C4-2B (cell line): ENCODE data around the gene NUP43.
A peak's percentile ranks its signal among the peaks of the same experiment; 100 is the strongest.

Experiments used
- H3K27ac ChIP-seq: fragments of 450-650 bp; 2 replicates; pipeline ENCODE4 v1.5.1; 2017
- CTCF ChIP-seq: fragments of 450-650 bp; conservative IDR thresholded peaks from 2 replicates; pipeline ENCODE4 v1.5.1; 2017; ENCODE audit warnings: mild to moderate bottlenecking
- ZFX ChIP-seq: fragments of 450-650 bp; IDR thresholded peaks from 2 replicates; pipeline ENCODE4 v1.6.1; 2017

The NUP43 gene

DNA sequence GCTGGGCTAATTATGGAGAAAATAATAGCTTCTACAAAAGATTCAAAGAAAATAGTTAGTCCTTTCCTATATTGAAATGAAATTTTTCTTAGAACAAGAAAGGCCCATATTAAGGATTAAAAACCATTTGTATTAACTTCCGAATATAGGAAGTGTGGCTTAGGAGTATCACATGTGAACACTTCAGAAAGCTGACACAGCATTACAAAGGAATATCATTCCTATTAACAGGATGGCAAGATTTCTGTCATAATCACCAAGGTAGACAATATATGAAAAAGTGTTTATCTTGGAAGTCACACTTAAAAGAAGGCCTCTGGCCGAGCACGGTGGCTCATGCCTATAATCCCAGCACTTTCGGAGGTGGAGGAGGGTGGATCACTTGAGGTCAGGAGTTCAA is 23.1 kb downstream of the NUP43 start:
- TF ChIP-seq CTCF (no peak), ZFX (no peak)
- H3K27ac ChIP-seq: no peak overlapping the region

- H3K27ac ChIP-seq: no peak overlapping the region
- TF ChIP-seq ZFX: no peak
These were observed 26.8 kb downstream of the NUP43 start for GRCh38 chr6:149719531-149719930.

DNA sequence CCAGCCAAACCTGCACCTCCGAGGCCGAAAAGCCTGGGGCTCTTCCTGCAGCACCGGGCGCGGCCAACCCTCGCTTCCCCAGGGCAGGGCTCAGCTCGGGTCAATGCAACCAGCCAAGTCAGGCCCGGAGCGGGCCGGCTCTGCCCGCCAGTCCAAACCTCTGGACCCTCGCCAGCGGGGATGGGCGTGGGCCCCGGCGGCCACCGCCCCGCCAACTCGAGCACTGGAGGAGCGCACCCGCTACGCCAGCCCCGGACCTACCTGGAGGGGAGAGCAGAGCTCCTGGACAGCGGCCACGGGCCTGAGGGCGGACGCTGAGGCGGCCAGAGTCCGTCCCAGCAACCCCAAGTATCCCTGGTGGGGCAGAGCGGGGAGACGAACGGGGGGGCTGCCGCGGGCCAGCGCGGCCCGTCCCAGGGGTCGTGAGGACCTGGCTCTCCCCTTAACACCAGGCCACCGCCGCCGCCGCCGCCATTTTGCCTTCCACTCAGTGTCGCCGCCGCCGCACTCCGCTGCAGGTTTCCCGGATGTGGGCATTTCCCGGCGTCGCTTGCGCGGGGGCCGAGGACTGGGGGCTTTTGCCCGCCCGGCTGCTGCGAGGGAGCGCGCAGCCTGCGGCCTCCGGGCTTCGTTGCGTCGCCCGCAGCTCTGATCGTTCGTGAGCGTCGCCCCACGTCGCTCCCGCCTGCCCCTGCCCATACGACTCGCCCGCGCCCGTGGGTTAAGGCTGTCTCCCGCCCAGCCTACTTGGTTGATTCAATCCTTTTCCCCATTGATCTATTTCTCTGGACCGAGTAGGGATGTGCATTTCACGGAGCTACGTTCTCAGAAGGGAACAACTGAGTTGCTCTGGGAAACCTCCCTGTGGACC is 28.5 kb downstream of the NUP43 start, which contains the start of gene LATS1:
TSS of gene LATS1 (minus strand) at position 514 of the 871 bp plus-strand sequence. CDS start 15,975 bp downstream, outside the sequence.
- peak within 1 kb of the TSS; percentile 94 for H3K27ac ChIP-seq
- TF ChIP-seq CTCF (no peak), ZFX (peak; percentile 74)

- TF ChIP-seq CTCF (no peak), ZFX (no peak)
- peak overlapping the region; percentile 94 for H3K27ac ChIP-seq
These were observed 29.1 kb downstream of the NUP43 start for GRCh38 chr6:149717255-149717587.

DNA sequence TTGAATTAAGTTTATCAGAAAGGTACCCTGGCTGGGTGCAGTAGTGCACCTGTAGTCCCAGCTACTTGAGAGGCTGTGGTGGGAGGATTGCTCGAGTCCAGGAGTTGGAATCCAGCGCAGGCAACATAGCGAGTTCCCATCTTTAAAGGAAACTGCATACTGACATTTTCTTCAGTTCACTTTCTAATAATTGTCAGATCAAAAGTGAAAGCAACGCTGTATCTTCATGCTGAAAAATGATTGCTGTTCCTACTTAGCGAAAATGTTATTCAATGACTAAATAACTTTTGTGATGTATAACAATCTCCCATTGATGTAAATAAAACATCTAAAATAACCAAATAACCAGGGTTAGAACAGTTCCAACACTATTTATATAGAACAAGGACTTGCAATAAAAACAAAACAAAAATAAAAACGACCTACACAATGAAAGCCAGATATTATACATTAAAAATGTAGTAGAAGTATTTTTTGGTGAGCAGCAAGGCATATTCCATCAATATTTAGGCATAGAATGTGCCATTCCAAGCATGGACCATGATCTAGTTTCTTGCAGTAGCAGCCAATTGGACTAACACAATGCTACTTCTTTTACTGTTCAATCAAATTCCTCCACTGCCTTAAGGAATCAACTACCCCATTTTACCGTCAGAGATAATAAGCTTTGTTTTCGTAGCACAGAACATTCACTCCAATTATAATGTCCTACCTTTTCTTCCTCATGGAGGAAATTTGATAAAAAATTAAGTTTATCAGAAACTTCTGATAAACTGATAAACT is 30.0 kb downstream of the NUP43 start:
- TF ChIP-seq CTCF: no peak
- no peak for TF ChIP-seq ZFX
- no peak overlapping the region; the same call in 1 of the 2 replicates for H3K27ac ChIP-seq

DNA sequence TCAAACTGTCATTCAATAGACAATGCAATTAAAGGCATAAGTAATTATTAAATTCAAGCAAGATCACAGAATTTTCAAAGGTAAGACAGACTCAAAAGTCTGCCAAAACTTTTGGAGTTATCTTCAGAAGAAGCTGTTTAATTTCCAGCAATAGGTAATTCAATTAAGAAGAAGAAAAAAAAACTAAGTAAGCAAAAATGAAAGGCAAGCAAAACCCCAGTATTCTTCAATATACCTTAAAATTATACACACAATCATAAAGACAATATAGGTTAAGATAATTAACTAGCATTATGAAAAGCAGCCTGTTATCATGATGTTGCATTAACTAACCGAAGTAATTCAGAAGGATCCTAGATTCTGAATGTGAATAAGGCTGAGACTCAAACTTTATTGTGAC is 31.9 kb downstream of the NUP43 start:
- TF ChIP-seq ZFX (no peak), CTCF (no peak)

GRCh38 chr6:149711711-149712110 is 34.6 kb downstream of the NUP43 start:
- TF ChIP-seq ZFX (no peak), CTCF (no peak)
- no peak overlapping the region for H3K27ac ChIP-seq

More for the DNA sequence above, 31.9 kb downstream of the NUP43 start:
- no peak overlapping the region for H3K27ac ChIP-seq
